ENCODE data around the gene EFNA3. TPM values are rescaled to one million over a fixed set of nuclear protein-coding genes. Genes with fewer than 3 reads are reported as not detected.

The EFNA3 gene
- total RNA-seq, 1 experiment from 2014 or later = 20.4 TPM

GRCh38 chr1:155079487-155080311 is 1.1 kb downstream of the EFNA3 start (continued):
- no peak for TF ChIP-seq TCF7L2 (IDR thresholded peaks at IDR 0.05; ENCODE audit: borderline replicate concordance, extremely low read depth, insufficient read depth, insufficient read length)

- intact Hi-C loops (cut with micrococcal nuclease) = loop anchor here (5.0 kb wide), 1 partner anchor 523 kb away; the partner anchor contains the start of gene UBE2Q1
- H3K9me3 ChIP-seq (ENCODE audit: control insufficient read depth in 1 of 2, insufficient read depth in 1 of 2, low read depth in 1 of 2, low read length in 2 of 2) = no peaks in the 10 kb centered on the region
- CTCF ChIA-PET = interaction anchor here (0.9 to 1.3 kb wide), 7 partner anchors 11 to 521 kb away, joined by 3 to 4 read pairs (median 3); partner anchors contain the start of genes EFNA4 and KRTCAP2
- DNase-seq (ENCODE audit: low read depth, low spot score) = no peak
- H3K4me3 ChIP-seq (replicated peaks in 1 of 2; ENCODE audit: low read depth in 1 of 2, low read length in 2 of 2) = peak overlapping the region; percentile 73 to 90
- no peaks in the 10 kb centered on the region for H3K36me3 ChIP-seq (ENCODE audit: control insufficient read depth in 1 of 2, insufficient read depth in 2 of 2, low read length in 2 of 2)
- no peaks in the 10 kb centered on the region; the same call in 1 of the 2 replicates for H3K79me2 ChIP-seq (ENCODE audit: insufficient read depth, low read length)
- H3K9me2 ChIP-seq (ENCODE audit: insufficient read depth) = no peaks in the 10 kb centered on the region
- H3K9ac ChIP-seq (ENCODE audit: low read length) = peak overlapping the region; percentile 81
- no peaks in the 10 kb centered on the region for H3K27me3 ChIP-seq (ENCODE audit: insufficient read depth, low read length)
- TF ChIP-seq REST (IDR thresholded peaks at IDR 0.05; ENCODE audit: low read depth) (no peak), FOSL1 (IDR thresholded peaks at IDR 0.05; ENCODE audit: low read depth) (no peak), TCF7L2 (IDR thresholded peaks at IDR 0.05; ENCODE audit: borderline replicate concordance, extremely low read depth, insufficient read depth, insufficient read length) (peak; percentile 69), ELF1 (IDR thresholded peaks at IDR 0.05; ENCODE audit: borderline replicate concordance, low read depth) (no peak), ATF3 (IDR thresholded peaks at IDR 0.05) (no peak), MAX (IDR thresholded peaks at IDR 0.05) (no peak), ZFX (IDR thresholded peaks at IDR 0.05) (0 out of 2 replicates have a peak, but pooled peaks have one; percentile 14), CBX3 (IDR thresholded peaks at IDR 0.05; ENCODE audit: low read depth) (no peak)
- H4K20me1 ChIP-seq (ENCODE audit: insufficient read depth) = no peaks in the 10 kb centered on the region
- peak overlapping the region; percentile 99 for H3K4me2 ChIP-seq (ENCODE audit: low read length)
- no peak for ATAC-seq
- no peak overlapping the region for H2AFZ ChIP-seq (ENCODE audit: low read depth, low read length, poor library complexity, severe bottlenecking)
- no TSS peak for BruUV-seq (replicated peaks)
- POLR2A ChIA-PET = interaction anchor here (1.3 kb wide), 1 partner anchor 17 kb away, joined by 5 read pairs; the partner anchor contains the start of gene EFNA4
- peak overlapping the region; percentile 53; the same call in 1 of the 2 replicates for H3K27ac ChIP-seq (ENCODE audit: low read depth, low read length)
- RAD21 ChIA-PET (ENCODE audit: low non-redundant PET in 1 of 2, low total read pairs in 2 of 2, uncharacterized antibody in 2 of 2, unreplicated experiment in 2 of 2) = no interaction called here
- H3K4me1 ChIP-seq (ENCODE audit: control insufficient read depth in 1 of 2, insufficient read depth in 2 of 2, low read length in 2 of 2) = peaks cover 32 to 67% of the 10 kb centered on the region in 2 experiments
Measured at GRCh38 chr1:155080312-155081228, 1.9 kb downstream of the EFNA3 start.

All from HCT116 (cell line).